HCT116 (cell line): ENCODE measurements around the gene SRP9.
"Not testable (repeated sequence)": the region's sequence is repeated elsewhere in the genome, so short reads cannot be mapped to it uniquely, and the experiment has no call there.

ENCODE experiments used
- CEBPB ChIP-seq: IDR thresholded peaks from 2 replicates; pipeline ENCODE4 v1.6.1; 2012; ENCODE audit warnings: low read depth
- CTCF ChIP-seq, 3 experiments: fragments of 200-600 bp in 1 of 3; sonication (generic) in 1 of 3; IDR thresholded peaks in 2 of 3; conservative IDR thresholded peaks in 1 of 3; 2 replicates each; pipeline ENCODE4 v1.5.1; 2012 to 2017; ENCODE audit warnings: low read depth in 2 of 3, low read length in 2 of 3, antibody characterized with exemption in 1 of 3, borderline replicate concordance in 1 of 3, control low read depth in 1 of 3, mild to moderate bottlenecking in 1 of 3, mixed read lengths in 1 of 3, mixed run types in 1 of 3, moderate library complexity in 1 of 3; ENCODE audit not compliant: insufficient read depth in 1 of 3
- FOSL1 ChIP-seq: IDR thresholded peaks from 2 replicates; pipeline ENCODE4 v1.6.1; 2012; ENCODE audit warnings: low read depth
- POLR2A ChIP-seq: IDR thresholded peaks from 2 replicates; pipeline ENCODE4 v1.7.0; 2011; ENCODE audit warnings: borderline replicate concordance; ENCODE audit not compliant: insufficient read depth, insufficient read length; ENCODE audit errors: extremely low read depth
- POLR2AphosphoS5 ChIP-seq: IDR thresholded peaks from 2 replicates; pipeline ENCODE4 v1.6.1; 2011; ENCODE audit warnings: mild to moderate bottlenecking, low read depth, low read length, moderate library complexity
- SIN3A ChIP-seq: IDR thresholded peaks from 2 replicates; pipeline ENCODE4 v1.6.1; 2012; ENCODE audit warnings: low read depth

- not testable (repeated sequence) for TF ChIP-seq CTCF (IDR thresholded peaks at IDR 0.05 in 2 of 3, conservative IDR thresholded peaks at IDR 0.05 in 1 of 3; ENCODE audit: borderline replicate concordance in 1 of 3, insufficient read depth in 1 of 3, low read depth in 2 of 3, low read length in 2 of 3); POLR2A; FOSL1; CEBPB; SIN3A; POLR2AphosphoS5
These were observed 11.5 kb downstream of the SRP9 start for GRCh38 chr1:225789142-225789541.
